AG08396 (cell line): ENCODE results near the gene LRIT1.
"Not testable (repeated sequence)": the region's sequence is repeated elsewhere in the genome, so short reads cannot be mapped to it uniquely, and the experiment has no call there.

ENCODE experiments used
- DNase-seq: peaks from one replicate; pipeline ENCODE4 v3.0.0; 2012; ENCODE audit warnings: low spot score, mixed read lengths

Gene LRIT1

GRCh38 chr10:84241185-84241790, at the start of gene LRIT1:
Gene LRIT1, minus strand, starts transcription at chr10:84241546. Its CDS starts 107 bp downstream, at chr10:84241439.
- no peak for DNase-seq

GRCh38 chr10:84290235-84290634, 48.9 kb upstream of the LRIT1 start:
- DNase-seq: no peak

GRCh38 chr10:84289521-84290200, 48.3 kb upstream of the LRIT1 start:
- no peak for DNase-seq

GRCh38 chr10:84288151-84288550, 46.8 kb upstream of the LRIT1 start:
- DNase-seq: no peak

- no peak for DNase-seq
These were observed 45.3 kb upstream of the LRIT1 start for GRCh38 chr10:84286695-84287094.

GRCh38 chr10:84279876-84280475, 38.6 kb upstream of the LRIT1 start:
- not testable (repeated sequence) for DNase-seq

GRCh38 chr10:84270708-84271107, 29.4 kb upstream of the LRIT1 start:
- DNase-seq: no peak

- peak; percentile 56 for DNase-seq
These were observed 28.4 kb upstream of the LRIT1 start for GRCh38 chr10:84269773-84270172.

- DNase-seq: no peak
These were observed 27.8 kb upstream of the LRIT1 start for GRCh38 chr10:84269162-84269561.

- DNase-seq: peak; percentile 64
These were observed 26.3 kb upstream of the LRIT1 start for GRCh38 chr10:84267503-84268126.

GRCh38 chr10:84265418-84265817, 24.1 kb upstream of the LRIT1 start:
- DNase-seq: no peak

- peak; percentile 73 for DNase-seq
These were observed 23.3 kb upstream of the LRIT1 start for GRCh38 chr10:84264611-84265141.

- DNase-seq: no peak
These were observed 22.4 kb upstream of the LRIT1 start for GRCh38 chr10:84263716-84264115.

- no peak for DNase-seq
These were observed 21.0 kb upstream of the LRIT1 start for GRCh38 chr10:84262190-84262956.

GRCh38 chr10:84261236-84261915, 20.0 kb upstream of the LRIT1 start:
- DNase-seq: no peak

- DNase-seq: no peak
These were observed 16.8 kb upstream of the LRIT1 start for GRCh38 chr10:84258034-84258695.

- no peak for DNase-seq
These were observed 16.1 kb upstream of the LRIT1 start for GRCh38 chr10:84257343-84258020.

GRCh38 chr10:84256510-84257342, 15.4 kb upstream of the LRIT1 start:
- peak; percentile 66 for DNase-seq
